Measurements from ENCODE around the gene METTL9.

DNA sequence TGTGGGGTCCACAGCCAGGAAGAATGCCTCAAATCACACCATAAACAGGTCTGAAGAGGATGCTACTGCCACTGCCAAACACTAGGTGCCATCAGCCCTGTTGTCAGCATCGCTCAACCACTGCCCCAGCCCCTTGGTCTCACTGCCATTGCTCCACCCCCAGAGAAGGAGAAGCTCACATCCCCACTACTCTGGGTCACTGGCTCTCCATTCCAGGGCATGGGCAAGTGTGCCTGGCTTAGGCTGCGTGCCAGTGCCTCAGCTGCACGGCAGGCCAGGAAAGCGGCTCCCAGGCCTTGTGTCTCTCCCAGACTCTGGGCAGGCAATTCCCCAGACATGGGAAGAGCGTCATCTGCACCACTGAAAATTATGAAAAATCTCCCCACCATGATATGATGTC is 54.2 kb downstream of the METTL9 start:
- TF ChIP-seq MED1 (CRISPR knock-in tag; IDR thresholded peaks at IDR 0.05) = no peak
- TF ChIP-seq, protein P1, sequence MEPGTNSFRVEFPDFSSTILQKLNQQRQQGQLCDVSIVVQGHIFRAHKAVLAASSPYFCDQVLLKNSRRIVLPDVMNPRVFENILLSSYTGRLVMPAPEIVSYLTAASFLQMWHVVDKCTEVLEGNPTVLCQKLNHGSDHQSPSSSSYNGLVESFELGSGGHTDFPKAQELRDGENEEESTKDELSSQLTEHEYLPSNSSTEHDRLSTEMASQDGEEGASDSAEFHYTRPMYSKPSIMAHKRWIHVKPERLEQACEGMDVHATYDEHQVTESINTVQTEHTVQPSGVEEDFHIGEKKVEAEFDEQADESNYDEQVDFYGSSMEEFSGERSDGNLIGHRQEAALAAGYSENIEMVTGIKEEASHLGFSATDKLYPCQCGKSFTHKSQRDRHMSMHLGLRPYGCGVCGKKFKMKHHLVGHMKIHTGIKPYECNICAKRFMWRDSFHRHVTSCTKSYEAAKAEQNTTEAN (CRISPR knock-in tag; conservative IDR thresholded peaks at IDR 0.05) = no peak
- TF ChIP-seq, protein P2, sequence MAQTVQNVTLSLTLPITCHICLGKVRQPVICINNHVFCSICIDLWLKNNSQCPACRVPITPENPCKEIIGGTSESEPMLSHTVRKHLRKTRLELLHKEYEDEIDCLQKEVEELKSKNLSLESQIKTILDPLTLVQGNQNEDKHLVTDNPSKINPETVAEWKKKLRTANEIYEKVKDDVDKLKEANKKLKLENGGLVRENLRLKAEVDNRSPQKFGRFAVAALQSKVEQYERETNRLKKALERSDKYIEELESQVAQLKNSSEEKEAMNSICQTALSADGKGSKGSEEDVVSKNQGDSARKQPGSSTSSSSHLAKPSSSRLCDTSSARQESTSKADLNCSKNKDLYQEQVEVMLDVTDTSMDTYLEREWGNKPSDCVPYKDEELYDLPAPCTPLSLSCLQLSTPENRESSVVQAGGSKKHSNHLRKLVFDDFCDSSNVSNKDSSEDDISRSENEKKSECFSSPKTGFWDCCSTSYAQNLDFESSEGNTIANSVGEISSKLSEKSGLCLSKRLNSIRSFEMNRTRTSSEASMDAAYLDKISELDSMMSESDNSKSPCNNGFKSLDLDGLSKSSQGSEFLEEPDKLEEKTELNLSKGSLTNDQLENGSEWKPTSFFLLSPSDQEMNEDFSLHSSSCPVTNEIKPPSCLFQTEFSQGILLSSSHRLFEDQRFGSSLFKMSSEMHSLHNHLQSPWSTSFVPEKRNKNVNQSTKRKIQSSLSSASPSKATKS (CRISPR knock-in tag; IDR thresholded peaks at IDR 0.05) = no peak
- no peak for TF ChIP-seq ZFAT (CRISPR knock-in tag; conservative IDR thresholded peaks at IDR 0.05)
- no peak for TF ChIP-seq JUND (CRISPR knock-in tag; IDR thresholded peaks at IDR 0.05)
- no peak for TF ChIP-seq SP1 (IDR thresholded peaks at IDR 0.05)
- TF ChIP-seq SP1 (CRISPR knock-in tag; IDR thresholded peaks at IDR 0.05) = no peak
- no peak for TF ChIP-seq STAT5B (CRISPR knock-in tag; IDR thresholded peaks at IDR 0.05)
- TF ChIP-seq, protein P3, sequence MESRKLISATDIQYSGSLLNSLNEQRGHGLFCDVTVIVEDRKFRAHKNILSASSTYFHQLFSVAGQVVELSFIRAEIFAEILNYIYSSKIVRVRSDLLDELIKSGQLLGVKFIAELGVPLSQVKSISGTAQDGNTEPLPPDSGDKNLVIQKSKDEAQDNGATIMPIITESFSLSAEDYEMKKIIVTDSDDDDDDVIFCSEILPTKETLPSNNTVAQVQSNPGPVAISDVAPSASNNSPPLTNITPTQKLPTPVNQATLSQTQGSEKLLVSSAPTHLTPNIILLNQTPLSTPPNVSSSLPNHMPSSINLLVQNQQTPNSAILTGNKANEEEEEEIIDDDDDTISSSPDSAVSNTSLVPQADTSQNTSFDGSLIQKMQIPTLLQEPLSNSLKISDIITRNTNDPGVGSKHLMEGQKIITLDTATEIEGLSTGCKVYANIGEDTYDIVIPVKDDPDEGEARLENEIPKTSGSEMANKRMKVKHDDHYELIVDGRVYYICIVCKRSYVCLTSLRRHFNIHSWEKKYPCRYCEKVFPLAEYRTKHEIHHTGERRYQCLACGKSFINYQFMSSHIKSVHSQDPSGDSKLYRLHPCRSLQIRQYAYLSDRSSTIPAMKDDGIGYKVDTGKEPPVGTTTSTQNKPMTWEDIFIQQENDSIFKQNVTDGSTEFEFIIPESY (CRISPR knock-in tag; IDR thresholded peaks at IDR 0.05) = no peak
- TF ChIP-seq, protein P4, sequence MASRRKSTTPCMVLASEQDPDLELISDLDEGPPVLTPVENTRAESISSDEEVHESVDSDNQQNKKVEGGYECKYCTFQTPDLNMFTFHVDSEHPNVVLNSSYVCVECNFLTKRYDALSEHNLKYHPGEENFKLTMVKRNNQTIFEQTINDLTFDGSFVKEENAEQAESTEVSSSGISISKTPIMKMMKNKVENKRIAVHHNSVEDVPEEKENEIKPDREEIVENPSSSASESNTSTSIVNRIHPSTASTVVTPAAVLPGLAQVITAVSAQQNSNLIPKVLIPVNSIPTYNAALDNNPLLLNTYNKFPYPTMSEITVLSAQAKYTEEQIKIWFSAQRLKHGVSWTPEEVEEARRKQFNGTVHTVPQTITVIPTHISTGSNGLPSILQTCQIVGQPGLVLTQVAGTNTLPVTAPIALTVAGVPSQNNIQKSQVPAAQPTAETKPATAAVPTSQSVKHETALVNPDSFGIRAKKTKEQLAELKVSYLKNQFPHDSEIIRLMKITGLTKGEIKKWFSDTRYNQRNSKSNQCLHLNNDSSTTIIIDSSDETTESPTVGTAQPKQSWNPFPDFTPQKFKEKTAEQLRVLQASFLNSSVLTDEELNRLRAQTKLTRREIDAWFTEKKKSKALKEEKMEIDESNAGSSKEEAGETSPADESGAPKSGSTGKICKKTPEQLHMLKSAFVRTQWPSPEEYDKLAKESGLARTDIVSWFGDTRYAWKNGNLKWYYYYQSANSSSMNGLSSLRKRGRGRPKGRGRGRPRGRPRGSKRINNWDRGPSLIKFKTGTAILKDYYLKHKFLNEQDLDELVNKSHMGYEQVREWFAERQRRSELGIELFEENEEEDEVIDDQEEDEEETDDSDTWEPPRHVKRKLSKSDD (CRISPR knock-in tag; IDR thresholded peaks at IDR 0.05; ENCODE audit: low read depth) = no peak
- no peak for TF ChIP-seq MXI1 (IDR thresholded peaks at IDR 0.05; ENCODE audit: borderline replicate concordance, low read depth, low read length)
- no peak for TF ChIP-seq ZNF841 (CRISPR knock-in tag; IDR thresholded peaks at IDR 0.05; ENCODE audit: borderline replicate concordance)
- no peak for TF ChIP-seq BHLHE40 (IDR thresholded peaks at IDR 0.05; ENCODE audit: low read length)
- no peak for TF ChIP-seq EZH2 (conservative IDR thresholded peaks at IDR 0.05; ENCODE audit: low read depth, low read length)
- no peak for TF ChIP-seq RELA (CRISPR knock-in tag; IDR thresholded peaks at IDR 0.05)

Data from HepG2 (cell line).